Progenitor cell of endocrine pancreas (in vitro differentiated cells): ENCODE data around the gene RXRG. TPM values are rescaled to one million over a fixed set of nuclear protein-coding genes. Genes with fewer than 3 reads are reported as not detected.

Source experiments
- DNase-seq: peaks from one replicate; pipeline ENCODE4 v3.0.0; 2021; ENCODE audit warnings: low spot score; ENCODE audit not compliant: unreplicated experiment
- H3K27ac Mint-ChIP-seq: 2 replicates; pipeline ENCODE4 v1.8.0; 2021; ENCODE audit warnings: mild to moderate bottlenecking, moderate library complexity, mixed read lengths
- H3K27me3 Mint-ChIP-seq: 2 replicates; pipeline ENCODE4 v1.8.0; 2021; ENCODE audit warnings: mixed read lengths
- H3K36me3 Mint-ChIP-seq: 2 replicates; pipeline ENCODE4 v1.8.0; 2022; ENCODE audit warnings: mixed read lengths; ENCODE audit not compliant: insufficient read depth
- H3K4me1 Mint-ChIP-seq: 2 replicates; pipeline ENCODE4 v1.8.0; 2021; ENCODE audit warnings: low read depth, mixed read lengths
- H3K4me3 Mint-ChIP-seq: 2 replicates; pipeline ENCODE4 v1.8.0; 2021; ENCODE audit warnings: low read depth, mild to moderate bottlenecking, moderate library complexity, mixed read lengths
- H3K9me3 Mint-ChIP-seq: 2 replicates; pipeline ENCODE4 v1.8.0; 2021; ENCODE audit warnings: low read depth, mixed read lengths
- total RNA-seq: library from RNA; stranded (reverse); gene quantifications from 2 replicates; pipeline ENCODE4 v1.2.1, GENCODE V29; 2021
- TF ChIP-seq, protein P1 (sequence below): fragments of 200-600 bp; sonication (generic); IDR thresholded peaks from one replicate; pipeline ENCODE4 v1.5.0; 2021; ENCODE audit warnings: antibody characterized with exemption, mild to moderate bottlenecking; ENCODE audit not compliant: unreplicated experiment

RXRG gene
- total RNA-seq, 1 donor from 2014 or later, result 2.2 TPM

DNA sequence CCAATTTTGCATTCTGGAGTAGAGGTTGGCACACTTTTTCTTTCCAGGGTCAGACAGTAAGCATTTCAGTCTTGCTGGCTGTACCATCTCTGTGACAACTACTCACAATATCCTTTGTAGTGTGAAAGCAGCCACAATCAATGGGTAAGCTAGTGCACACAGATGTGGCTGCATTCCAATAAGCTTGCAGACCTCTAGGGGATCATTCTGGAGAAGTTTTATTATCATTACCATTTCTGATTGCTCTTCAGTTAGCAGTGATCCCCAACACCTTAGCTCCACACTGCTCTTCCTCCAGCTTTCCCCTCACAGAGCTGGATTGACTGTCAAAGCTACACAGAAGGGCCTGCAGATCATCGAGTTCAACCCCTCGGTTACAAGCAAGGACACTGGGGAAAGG lies 9.1 kb downstream of the RXRG start:
- Mint-ChIP-seq H3K4me1 (peaks cover 2% of the 10 kb centered on the region), H3K36me3 (no peaks in the 10 kb centered on the region), H3K9me3 (no peaks in the 10 kb centered on the region), H3K4me3 (no peak overlapping the region), H3K27ac (no peak overlapping the region), H3K27me3 (peaks cover 24% of the 10 kb centered on the region)
- TF ChIP-seq, protein P1, sequence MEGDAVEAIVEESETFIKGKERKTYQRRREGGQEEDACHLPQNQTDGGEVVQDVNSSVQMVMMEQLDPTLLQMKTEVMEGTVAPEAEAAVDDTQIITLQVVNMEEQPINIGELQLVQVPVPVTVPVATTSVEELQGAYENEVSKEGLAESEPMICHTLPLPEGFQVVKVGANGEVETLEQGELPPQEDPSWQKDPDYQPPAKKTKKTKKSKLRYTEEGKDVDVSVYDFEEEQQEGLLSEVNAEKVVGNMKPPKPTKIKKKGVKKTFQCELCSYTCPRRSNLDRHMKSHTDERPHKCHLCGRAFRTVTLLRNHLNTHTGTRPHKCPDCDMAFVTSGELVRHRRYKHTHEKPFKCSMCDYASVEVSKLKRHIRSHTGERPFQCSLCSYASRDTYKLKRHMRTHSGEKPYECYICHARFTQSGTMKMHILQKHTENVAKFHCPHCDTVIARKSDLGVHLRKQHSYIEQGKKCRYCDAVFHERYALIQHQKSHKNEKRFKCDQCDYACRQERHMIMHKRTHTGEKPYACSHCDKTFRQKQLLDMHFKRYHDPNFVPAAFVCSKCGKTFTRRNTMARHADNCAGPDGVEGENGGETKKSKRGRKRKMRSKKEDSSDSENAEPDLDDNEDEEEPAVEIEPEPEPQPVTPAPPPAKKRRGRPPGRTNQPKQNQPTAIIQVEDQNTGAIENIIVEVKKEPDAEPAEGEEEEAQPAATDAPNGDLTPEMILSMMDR, result no peak
- no peak for DNase-seq

DNA sequence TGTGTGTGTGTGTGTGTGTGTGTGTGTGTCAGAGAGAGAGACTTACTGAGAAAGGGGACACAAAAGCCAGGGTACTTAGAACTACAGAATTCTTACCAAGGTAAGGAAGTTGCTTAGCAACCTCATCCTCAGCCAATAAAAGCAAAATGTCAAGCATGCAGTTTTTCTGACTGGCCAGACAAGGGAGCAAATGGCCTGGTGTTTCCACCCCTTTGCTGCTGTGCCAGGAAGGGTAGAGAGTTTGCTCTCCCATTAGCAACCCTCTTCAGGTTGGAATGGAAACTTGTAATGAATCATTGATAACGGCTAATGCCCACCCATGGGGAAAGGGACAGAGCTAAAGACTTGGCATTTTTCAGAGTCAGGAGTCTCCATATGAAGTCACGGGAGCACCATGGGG lies 10.6 kb downstream of the RXRG start:
- H3K9me3 Mint-ChIP-seq, result no peaks in the 10 kb centered on the region
- TF ChIP-seq, protein P1, result no peak
- H3K27me3 Mint-ChIP-seq, result peaks cover 21% of the 10 kb centered on the region
- H3K27ac Mint-ChIP-seq, result no peak overlapping the region
- no peak overlapping the region for H3K4me3 Mint-ChIP-seq
- H3K36me3 Mint-ChIP-seq, result no peaks in the 10 kb centered on the region
- DNase-seq, result no peak
- H3K4me1 Mint-ChIP-seq, result peaks cover 2% of the 10 kb centered on the region

DNA sequence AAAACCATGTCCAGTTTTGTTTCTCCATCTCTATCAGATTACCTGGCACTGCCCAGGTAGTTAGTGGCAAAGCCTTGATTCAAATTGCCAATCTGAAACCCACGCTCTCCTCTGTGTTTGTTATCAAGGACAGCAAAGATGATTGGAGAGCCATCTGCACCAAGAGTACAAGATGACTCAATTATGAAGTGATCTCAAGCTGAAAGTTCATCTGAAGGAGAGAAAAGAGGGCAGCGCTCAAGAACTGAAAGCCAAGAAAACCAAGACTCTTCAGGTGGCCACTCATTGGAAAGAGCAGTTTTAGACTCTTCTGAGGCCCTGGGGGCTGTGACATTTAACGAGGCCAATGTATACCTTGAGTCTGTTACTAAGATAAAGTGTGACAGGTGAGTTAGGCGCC lies 13.8 kb downstream of the RXRG start:
- TF ChIP-seq, protein P1, result no peak
- Mint-ChIP-seq H3K4me3 (no peak overlapping the region), H3K9me3 (no peaks in the 10 kb centered on the region), H3K4me1 (peaks cover 2% of the 10 kb centered on the region), H3K27ac (no peak overlapping the region), H3K36me3 (no peaks in the 10 kb centered on the region), H3K27me3 (peaks cover 15% of the 10 kb centered on the region)
- DNase-seq, result no peak

DNA sequence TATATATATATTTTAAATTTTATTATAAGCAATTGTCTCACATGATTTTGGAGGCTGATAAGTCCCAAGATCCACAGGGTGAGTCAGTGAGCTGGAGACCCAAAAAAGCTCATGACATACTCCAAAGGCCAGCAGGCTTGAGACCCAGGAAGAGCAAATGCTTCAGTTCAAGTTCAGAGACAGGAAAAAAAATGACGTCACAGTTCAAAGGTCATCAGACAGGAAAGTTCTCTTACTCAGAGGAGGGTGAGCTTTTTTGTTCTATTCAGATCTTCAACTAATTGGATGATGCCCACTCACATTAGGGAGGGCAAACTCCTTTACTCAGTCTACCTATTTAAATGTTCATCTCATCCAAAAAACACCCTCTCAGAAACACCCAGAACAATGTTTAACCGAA lies 18.2 kb downstream of the RXRG start:
- Mint-ChIP-seq H3K9me3 (no peaks in the 10 kb centered on the region), H3K27ac (no peak overlapping the region), H3K4me3 (no peak overlapping the region), H3K36me3 (no peaks in the 10 kb centered on the region), H3K4me1 (peaks cover 2% of the 10 kb centered on the region), H3K27me3 (peaks cover 39% of the 10 kb centered on the region)
- TF ChIP-seq, protein P1, result no peak
- no peak for DNase-seq

DNA sequence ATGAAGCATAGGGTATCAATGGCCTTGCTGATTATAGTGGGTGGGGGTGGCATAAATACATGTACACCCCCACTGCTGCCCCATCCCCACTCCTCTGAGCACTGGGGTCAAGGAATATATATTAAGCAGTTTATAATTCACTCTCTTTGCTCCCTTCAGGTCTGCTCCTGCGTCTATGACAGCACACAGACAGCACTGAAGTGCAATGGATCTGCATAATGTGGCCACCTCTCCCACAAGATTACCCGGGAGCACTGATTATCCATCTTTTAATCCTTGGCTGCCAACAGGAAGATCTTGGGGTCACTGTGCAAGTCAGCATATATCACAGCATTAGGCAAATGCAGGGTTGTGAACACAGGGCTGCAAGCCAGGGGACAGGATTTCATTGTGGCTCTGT lies 19.3 kb downstream of the RXRG start:
- no peak for DNase-seq
- Mint-ChIP-seq H3K36me3 (no peaks in the 10 kb centered on the region), H3K27ac (no peak overlapping the region), H3K27me3 (peaks cover 32% of the 10 kb centered on the region), H3K9me3 (no peaks in the 10 kb centered on the region), H3K4me1 (peaks cover 4% of the 10 kb centered on the region), H3K4me3 (no peak overlapping the region)
- TF ChIP-seq, protein P1, result no peak
